HFFc6 (cell line): ENCODE measurements around the gene EID2. TPM values are rescaled to one million over a fixed set of nuclear protein-coding genes. Genes with fewer than 3 reads are reported as not detected.

Experiments used
- DNase-seq: peaks from one replicate; pipeline ENCODE4 v3.0.0-alpha.2; 2018
- H3K27ac Mint-ChIP-seq: 2 replicates; pipeline ENCODE4 v1.8.0; 2020; ENCODE audit warnings: mild to moderate bottlenecking, mixed read lengths
- H3K27me3 Mint-ChIP-seq: 2 replicates; pipeline ENCODE4 v1.8.0; 2021; ENCODE audit warnings: mild to moderate bottlenecking, moderate library complexity, mixed read lengths; ENCODE audit not compliant: insufficient read depth
- H3K36me3 Mint-ChIP-seq: 2 replicates; pipeline ENCODE4 v1.8.0; 2021; ENCODE audit warnings: low read depth, mixed read lengths
- H3K4me1 Mint-ChIP-seq: 2 replicates; pipeline ENCODE4 v1.8.0; 2020; ENCODE audit warnings: low read depth, mixed read lengths
- H3K4me3 Mint-ChIP-seq: 2 replicates; pipeline ENCODE4 v1.8.0; 2020; ENCODE audit warnings: mild to moderate bottlenecking, moderate library complexity, mixed read lengths
- H3K9me3 Mint-ChIP-seq: 2 replicates; pipeline ENCODE4 v1.8.0; 2020; ENCODE audit warnings: mild to moderate bottlenecking, mixed read lengths
- total RNA-seq, 6 experiments: library from RNA; stranded (reverse); fragmentation: NEBNext Ultra II Directional; extraction: Animal tissue kit (Norgen Biotek cat#: 25700); gene quantifications; 2 replicates in 1 of 6; 3 replicates in 5 of 6; pipeline ENCODE4 v1.2.3, GENCODE V29; 2021
- TF ChIP-seq, protein P1 (sequence below): fragments of 200-600 bp; sonication (generic); IDR thresholded peaks from 2 replicates; pipeline ENCODE4 v1.5.0; 2021; ENCODE audit warnings: antibody characterized with exemption, mild to moderate bottlenecking

The EID2 gene
- total RNA-seq, 6 experiments from 2014 or later, result 18.4 to 23.4 (median 19.0) TPM

DNA sequence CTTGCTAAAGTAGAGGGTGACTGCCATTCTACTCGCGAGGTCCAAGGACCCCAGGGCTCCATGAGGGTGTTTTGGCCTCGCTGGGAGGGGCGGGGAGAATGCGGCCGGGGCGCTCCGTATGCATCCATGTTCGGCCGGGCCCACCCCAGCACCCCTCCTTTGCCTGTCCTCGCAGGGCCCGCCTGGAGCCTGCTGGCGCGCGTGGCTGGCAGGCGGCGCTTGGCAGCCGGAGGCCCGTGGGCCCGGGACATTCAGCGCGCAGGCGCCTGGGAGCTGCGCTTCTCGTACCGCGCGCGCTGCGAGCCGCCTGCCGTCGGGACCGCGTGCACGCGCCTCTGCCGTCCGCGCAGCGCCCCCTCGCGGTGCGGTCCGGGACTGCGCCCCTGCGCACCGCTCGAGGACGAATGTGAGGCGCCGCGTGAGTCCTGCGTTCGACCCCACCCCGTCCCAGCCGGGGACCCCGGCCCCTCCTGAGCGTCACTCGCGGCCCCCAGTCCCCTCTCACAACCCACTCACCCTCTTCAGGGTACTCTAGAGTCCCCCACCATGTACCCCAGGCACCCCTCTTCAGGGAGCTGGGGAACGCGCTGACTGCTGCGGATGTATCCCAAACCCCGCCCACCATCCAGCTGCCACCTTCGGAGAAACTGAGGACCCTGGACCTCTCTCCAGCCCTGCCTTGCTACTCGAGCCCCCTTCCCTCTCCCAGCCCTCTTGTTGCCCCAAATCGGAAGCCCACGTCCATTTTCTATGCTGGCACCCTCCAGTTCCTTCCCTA lies 37.1 kb downstream of the EID2 start:
- no peak for DNase-seq
- Mint-ChIP-seq H3K4me1 (peaks cover 22% of the 10 kb centered on the region), H3K27ac (no peak overlapping the region), H3K4me3 (no peak overlapping the region), H3K9me3 (no peaks in the 10 kb centered on the region), H3K36me3 (no peaks in the 10 kb centered on the region), H3K27me3 (peaks cover 51% of the 10 kb centered on the region)
- TF ChIP-seq, protein P1, sequence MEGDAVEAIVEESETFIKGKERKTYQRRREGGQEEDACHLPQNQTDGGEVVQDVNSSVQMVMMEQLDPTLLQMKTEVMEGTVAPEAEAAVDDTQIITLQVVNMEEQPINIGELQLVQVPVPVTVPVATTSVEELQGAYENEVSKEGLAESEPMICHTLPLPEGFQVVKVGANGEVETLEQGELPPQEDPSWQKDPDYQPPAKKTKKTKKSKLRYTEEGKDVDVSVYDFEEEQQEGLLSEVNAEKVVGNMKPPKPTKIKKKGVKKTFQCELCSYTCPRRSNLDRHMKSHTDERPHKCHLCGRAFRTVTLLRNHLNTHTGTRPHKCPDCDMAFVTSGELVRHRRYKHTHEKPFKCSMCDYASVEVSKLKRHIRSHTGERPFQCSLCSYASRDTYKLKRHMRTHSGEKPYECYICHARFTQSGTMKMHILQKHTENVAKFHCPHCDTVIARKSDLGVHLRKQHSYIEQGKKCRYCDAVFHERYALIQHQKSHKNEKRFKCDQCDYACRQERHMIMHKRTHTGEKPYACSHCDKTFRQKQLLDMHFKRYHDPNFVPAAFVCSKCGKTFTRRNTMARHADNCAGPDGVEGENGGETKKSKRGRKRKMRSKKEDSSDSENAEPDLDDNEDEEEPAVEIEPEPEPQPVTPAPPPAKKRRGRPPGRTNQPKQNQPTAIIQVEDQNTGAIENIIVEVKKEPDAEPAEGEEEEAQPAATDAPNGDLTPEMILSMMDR, result peak; percentile 93

DNA sequence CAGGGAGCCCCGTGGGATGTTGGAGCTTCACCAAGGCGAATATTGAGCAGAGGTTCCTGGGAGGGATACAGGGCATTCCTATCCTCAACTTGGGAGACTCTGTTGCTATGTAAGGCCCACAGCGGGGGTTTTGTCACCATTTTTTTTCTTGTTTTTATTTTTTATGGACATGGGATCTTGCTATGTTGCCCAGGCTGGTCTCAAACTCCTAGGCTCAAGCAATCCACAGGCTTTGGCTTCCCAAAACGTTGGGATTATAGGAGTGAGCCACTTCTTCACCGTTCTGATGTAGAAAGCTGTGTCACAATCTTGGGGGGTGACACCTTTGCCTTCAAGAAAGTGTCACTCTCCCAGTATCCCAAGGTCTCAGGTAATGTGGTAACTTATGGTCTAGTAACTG lies 38.6 kb downstream of the EID2 start:
- DNase-seq, result no peak
- no peaks in the 10 kb centered on the region for H3K36me3 Mint-ChIP-seq
- H3K4me3 Mint-ChIP-seq, result no peak overlapping the region
- TF ChIP-seq, protein P1, result no peak
- no peak overlapping the region for H3K27ac Mint-ChIP-seq
- H3K4me1 Mint-ChIP-seq, result peaks cover 18% of the 10 kb centered on the region
- H3K9me3 Mint-ChIP-seq, result no peaks in the 10 kb centered on the region
- H3K27me3 Mint-ChIP-seq, result peaks cover 45% of the 10 kb centered on the region

DNA sequence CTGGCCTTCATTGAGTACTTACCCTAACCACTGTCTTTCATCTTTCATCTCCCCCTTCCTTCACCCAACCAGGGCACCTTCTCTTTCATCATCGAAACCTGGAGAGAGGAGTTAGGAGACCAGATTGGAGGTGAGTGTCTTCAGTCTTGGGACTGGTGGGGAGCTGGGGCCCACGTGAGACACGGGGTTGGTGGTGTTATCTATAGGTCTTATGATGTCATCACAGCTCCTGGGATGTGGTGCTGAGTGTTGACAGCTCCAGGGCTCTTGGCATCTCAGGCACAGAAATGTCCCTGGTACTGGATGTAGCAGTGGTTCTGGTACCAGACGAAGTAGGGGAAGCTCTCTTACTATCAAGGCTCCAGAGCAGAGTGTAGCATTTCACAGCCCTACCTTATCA lies 39.4 kb downstream of the EID2 start:
- Mint-ChIP-seq H3K4me3 (no peak overlapping the region), H3K27ac (no peak overlapping the region), H3K27me3 (peaks cover 47% of the 10 kb centered on the region), H3K36me3 (no peaks in the 10 kb centered on the region), H3K4me1 (peaks cover 18% of the 10 kb centered on the region), H3K9me3 (no peaks in the 10 kb centered on the region)
- TF ChIP-seq, protein P1, result no peak
- DNase-seq, result no peak

DNA sequence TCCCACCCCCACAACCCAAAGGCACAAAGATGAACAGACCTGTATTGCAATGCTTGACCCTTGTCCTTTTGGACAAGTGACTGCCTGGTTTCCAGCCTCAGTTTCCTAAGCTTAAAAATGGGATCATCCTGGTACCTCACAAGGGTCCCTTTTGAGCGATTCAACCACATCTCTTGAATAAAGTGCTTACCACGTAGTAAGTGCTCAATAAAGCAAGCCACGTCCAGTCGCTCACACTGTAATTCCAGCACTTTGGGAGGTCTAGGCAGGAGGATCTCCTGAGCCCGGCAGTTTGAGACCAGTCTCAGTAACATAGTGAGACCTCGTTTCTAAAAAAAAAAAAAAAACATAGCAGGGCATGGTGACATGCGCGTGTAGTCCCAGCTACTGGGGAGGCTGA lies 40.0 kb downstream of the EID2 start:
- Mint-ChIP-seq H3K27me3 (peaks cover 50% of the 10 kb centered on the region), H3K4me1 (peaks cover 18% of the 10 kb centered on the region), H3K4me3 (no peak overlapping the region), H3K9me3 (no peaks in the 10 kb centered on the region), H3K36me3 (no peaks in the 10 kb centered on the region), H3K27ac (no peak overlapping the region)
- TF ChIP-seq, protein P1, result no peak
- no peak for DNase-seq

DNA sequence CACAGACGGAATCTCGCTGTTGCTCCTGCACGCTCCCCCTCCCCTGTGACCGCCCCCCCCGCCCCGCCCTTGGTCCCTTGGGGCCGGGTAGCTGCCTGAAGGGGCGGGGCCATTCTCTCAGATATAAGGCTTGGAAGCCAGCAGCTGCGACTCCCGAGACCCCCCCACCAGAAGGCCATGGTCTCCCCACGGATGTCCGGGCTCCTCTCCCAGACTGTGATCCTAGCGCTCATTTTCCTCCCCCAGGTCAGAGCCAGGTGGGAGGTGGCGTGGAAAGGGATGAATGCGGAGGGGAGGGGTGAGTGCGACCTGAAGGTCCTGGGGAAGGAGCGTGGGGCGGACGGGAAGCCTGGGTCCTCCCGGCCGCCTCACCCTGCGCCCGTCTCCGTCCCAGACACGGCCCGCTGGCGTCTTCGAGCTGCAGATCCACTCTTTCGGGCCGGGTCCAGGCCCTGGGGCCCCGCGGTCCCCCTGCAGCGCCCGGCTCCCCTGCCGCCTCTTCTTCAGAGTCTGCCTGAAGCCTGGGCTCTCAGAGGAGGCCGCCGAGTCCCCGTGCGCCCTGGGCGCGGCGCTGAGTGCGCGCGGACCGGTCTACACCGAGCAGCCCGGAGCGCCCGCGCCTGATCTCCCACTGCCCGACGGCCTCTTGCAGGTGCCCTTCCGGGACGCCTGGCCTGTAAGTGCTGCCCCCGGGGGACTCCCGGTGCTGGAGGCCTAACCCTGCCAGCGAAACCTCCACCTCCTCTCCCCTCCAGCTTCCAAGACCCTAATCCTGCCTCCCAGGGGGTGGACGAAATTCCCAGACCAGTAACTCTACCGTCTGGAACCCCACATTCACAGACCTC lies 40.9 kb downstream of the EID2 start, which contains the start of gene DLL3:
TSS of gene DLL3 (plus strand) at position 150 of the 845 bp plus-strand sequence. CDS start at position 178, 28 bp downstream.
- peaks cover 42% of the 10 kb centered on the region for H3K27me3 Mint-ChIP-seq
- H3K9me3 Mint-ChIP-seq, result no peaks in the 10 kb centered on the region
- peak within 1 kb of the TSS; percentile 77 for H3K4me3 Mint-ChIP-seq
- TF ChIP-seq, protein P1, result no peak
- peak within 1 kb of the TSS; percentile 9; the same call in 1 of the 2 replicates for H3K27ac Mint-ChIP-seq
- no peak for DNase-seq
- H3K4me1 Mint-ChIP-seq, result peaks cover 18% of the 10 kb centered on the region
- H3K36me3 Mint-ChIP-seq, result no peaks in the 10 kb centered on the region
